ENCODE measurements around the gene SLC25A21.
A peak's percentile ranks its signal among the peaks of the same experiment; 100 is the strongest.

Gene SLC25A21

GRCh38 chr14:36659822-36660735 is 512.3 kb downstream of the SLC25A21 start:
- Mint-ChIP-seq H3K4me3 (peak overlapping the region; percentile 63 to 79 (median 72)), H3K27ac (no peak overlapping the region), H3K36me3 (ENCODE audit: low read depth) (no peaks in the 10 kb centered on the region), H3K9me3 (peaks cover 2% of the 10 kb centered on the region), H3K4me1 (peaks cover 60% of the 10 kb centered on the region), H3K27me3 (ENCODE audit: low read depth) (peaks cover 100% of the 10 kb centered on the region)
- no peak for TF ChIP-seq CTCF (IDR thresholded peaks at IDR 0.05; ENCODE audit: unreplicated experiment in 3 of 3)

GRCh38 chr14:36659010-36659821 is 513.2 kb downstream of the SLC25A21 start:
- peaks cover 100% of the 10 kb centered on the region for H3K27me3 Mint-ChIP-seq (ENCODE audit: low read depth)
- H3K36me3 Mint-ChIP-seq (ENCODE audit: low read depth) = no peaks in the 10 kb centered on the region
- H3K4me3 Mint-ChIP-seq = peak overlapping the region; percentile 26 to 60 (median 43)
- H3K27ac Mint-ChIP-seq = no peak overlapping the region
- H3K4me1 Mint-ChIP-seq = peaks cover 59% of the 10 kb centered on the region
- TF ChIP-seq CTCF (IDR thresholded peaks at IDR 0.05; ENCODE audit: unreplicated experiment in 3 of 3) = no peak
- H3K9me3 Mint-ChIP-seq = peaks cover 2% of the 10 kb centered on the region

GRCh38 chr14:36658123-36659009 is 514.0 kb downstream of the SLC25A21 start:
- TF ChIP-seq CTCF (IDR thresholded peaks at IDR 0.05; ENCODE audit: unreplicated experiment in 3 of 3) = no peak
- Mint-ChIP-seq H3K4me3 (peak overlapping the region; percentile 49 to 79 (median 61)), H3K27ac (no peak overlapping the region), H3K9me3 (peaks cover 5% of the 10 kb centered on the region), H3K36me3 (ENCODE audit: low read depth) (no peaks in the 10 kb centered on the region), H3K4me1 (peaks cover 51% of the 10 kb centered on the region), H3K27me3 (ENCODE audit: low read depth) (peaks cover 100% of the 10 kb centered on the region)

GRCh38 chr14:36657399-36658122 is 514.8 kb downstream of the SLC25A21 start:
- Mint-ChIP-seq H3K4me3 (peak overlapping the region; percentile 56 to 79 (median 75)), H3K27ac (no peak overlapping the region), H3K4me1 (peaks cover 43% of the 10 kb centered on the region), H3K9me3 (peaks cover 5% of the 10 kb centered on the region), H3K36me3 (ENCODE audit: low read depth) (no peaks in the 10 kb centered on the region), H3K27me3 (ENCODE audit: low read depth) (peaks cover 100% of the 10 kb centered on the region)
- TF ChIP-seq CTCF (IDR thresholded peaks at IDR 0.05; ENCODE audit: unreplicated experiment in 3 of 3) = no peak

Measured in nephron (organoid).